Right lobe of liver (tissue), 6 donors: ENCODE measurements around the gene EXPH5. TPM values are rescaled to one million over a fixed set of nuclear protein-coding genes. Genes with fewer than 3 reads are reported as not detected.
A peak's percentile ranks its signal among the peaks of the same experiment; 100 is the strongest.

Experiments used
- ATAC-seq, 4 donors: fragments of 200-7000 bp; cut with Tn5 transposase; one replicate each; pipeline ENCODE4 v1.9.1; 2020; ENCODE audit warnings: mild to moderate bottlenecking in 4 of 4, moderate library complexity in 4 of 4
- DNase-seq, 3 donors: peaks; one replicate each; pipeline ENCODE4 v3.0.0-alpha.2; 2020
- H3K27ac ChIP-seq, 3 donors: fragments of 200-600 bp; one replicate each; pipeline ENCODE4 v1.8.0; 2022
- H3K27me3 ChIP-seq, 2 donors: fragments of 200-600 bp; one replicate each; pipeline ENCODE4 v1.8.0; 2022
- H3K36me3 ChIP-seq, 4 donors: fragments of 200-600 bp; sonication (generic) in 1 of 4; one replicate each; pipeline versions ENCODE4 v1.5.1 to v1.8.0; 2017 to 2022; ENCODE audit warnings: control low read depth in 1 of 4
- H3K4me1 ChIP-seq, 4 donors: fragments of 200-600 bp; sonication (generic) in 1 of 4; one replicate each; pipeline versions ENCODE4 v1.5.1 to v1.8.0; 2017 to 2022; ENCODE audit warnings: control low read depth in 1 of 4
- H3K4me3 ChIP-seq, 3 donors: fragments of 200-600 bp; one replicate each; pipeline ENCODE4 v1.8.0; 2022
- H3K9me3 ChIP-seq, 4 donors: fragments of 200-600 bp; sonication (generic) in 1 of 4; one replicate each; pipeline versions ENCODE4 v1.5.1 to v1.8.0; 2017 to 2022; ENCODE audit warnings: control low read depth in 1 of 4
- CTCF ChIP-seq, 4 donors: fragments of 200-600 bp in 3 of 4; fragments of 450-650 bp in 1 of 4; IDR thresholded peaks; one replicate each; pipeline versions ENCODE4 v1.5.1 to v1.8.0; 2016 to 2022; ENCODE audit warnings: antibody characterized with exemption in 4 of 4, mild to moderate bottlenecking in 2 of 4
- POLR2A ChIP-seq: fragments of 450-650 bp; IDR thresholded peaks from one replicate; pipeline ENCODE4 v1.6.1; 2017; ENCODE audit warnings: antibody characterized with exemption, mild to moderate bottlenecking
- WGBS: methylation state at CpG from one replicate; pipeline ENCODE4 v1.1.6; 2018; ENCODE audit warnings: low coverage, low lambda C conversion rate; ENCODE audit not compliant: insufficient coverage; ENCODE audit errors: missing lambda C conversion rate; 5-methylcytosine and 5-hydroxymethylcytosine counted together
- intact Hi-C, 2 donors: fragments of 100-400 bp; cut with DNase I; formaldehyde crosslinking; loops; one replicate each; pipeline versions ENCODE4 v1.11.2 to v1.14.1; 2022
- total RNA-seq, 6 experiments: library from RNA; depleted of rRNA in 2 of 6; stranded (reverse); fragments of >200 nt in 2 of 6; fragmentation: NEBNext Ultra II Directional in 3 of 6; extraction: Animal tissue kit (Norgen Biotek cat#: 25700) in 3 of 6; gene quantifications; one replicate each; pipeline versions ENCODE4 v1.1.0 to v1.2.4, GENCODE V29; 2016 to 2023
- donor health status: DM: no; HTN: yes; CAD: no.
- donor health status: DM: no; HTN: no; CAD: no.
- donor health status: DM: no; HTN: no; CAD: no.
- donor health status: DM: no; HTN: yes; CAD: no.
- donor health status: DM: no; HTN: yes; CAD: no.

The EXPH5 gene
- total RNA-seq, 6 experiments from 2014 or later, result 8.3 to 12.4 (median 10.2) TPM

- ATAC-seq, result no peak
- intact Hi-C loops, result no loop called here
- H3K27me3 ChIP-seq, result no peaks in the 10 kb centered on the region
- H3K4me1 ChIP-seq, result no peaks in the 10 kb centered on the region
- no peaks in the 10 kb centered on the region for H3K36me3 ChIP-seq
- TF ChIP-seq CTCF (IDR thresholded peaks at IDR 0.05), result no peak
- no peak for TF ChIP-seq POLR2A
- H3K9me3 ChIP-seq, result no peaks in the 10 kb centered on the region
- 73% methylated on average over 5 of the region's 5 CpGs for WGBS
- no peak overlapping the region for H3K27ac ChIP-seq
- no peak overlapping the region for H3K4me3 ChIP-seq
- no peak for DNase-seq
Observed at GRCh38 chr11:108543316-108543964, 50.1 kb downstream of the EXPH5 start.

GRCh38 chr11:108541531-108541930 is 52.0 kb downstream of the EXPH5 start:
- H3K27me3 ChIP-seq, result no peaks in the 10 kb centered on the region
- TF ChIP-seq CTCF (IDR thresholded peaks at IDR 0.05), result no peak
- TF ChIP-seq POLR2A, result no peak
- no peaks in the 10 kb centered on the region for H3K9me3 ChIP-seq
- intact Hi-C loops, result no loop called here
- DNase-seq (no peak), ATAC-seq (no peak)
- no peaks in the 10 kb centered on the region for H3K4me1 ChIP-seq
- H3K4me3 ChIP-seq, result no peak overlapping the region
- no peaks in the 10 kb centered on the region for H3K36me3 ChIP-seq
- H3K27ac ChIP-seq, result no peak overlapping the region

GRCh38 chr11:108538502-108538901 is 55.1 kb downstream of the EXPH5 start:
- Histone ChIP-seq H3K4me1 (no peaks in the 10 kb centered on the region), H3K9me3 (no peaks in the 10 kb centered on the region), H3K36me3 (no peaks in the 10 kb centered on the region), H3K27ac (no peak overlapping the region), H3K27me3 (no peaks in the 10 kb centered on the region), H3K4me3 (no peak overlapping the region)
- intact Hi-C loops, result no loop called here
- DNase-seq (no peak), ATAC-seq (peak in 2 of 4 donors; percentile 61 to 68)
- 52% methylated on average over 4 of the region's 4 CpGs for WGBS
- TF ChIP-seq POLR2A (no peak), CTCF (IDR thresholded peaks at IDR 0.05) (no peak)

- Histone ChIP-seq H3K9me3 (no peaks in the 10 kb centered on the region), H3K4me1 (no peaks in the 10 kb centered on the region), H3K36me3 (no peaks in the 10 kb centered on the region), H3K27me3 (no peaks in the 10 kb centered on the region), H3K4me3 (no peak overlapping the region), H3K27ac (no peak overlapping the region)
- 58% methylated on average over 8 of the region's 8 CpGs for WGBS
- no peak for DNase-seq
- TF ChIP-seq CTCF (IDR thresholded peaks at IDR 0.05), result no peak
- TF ChIP-seq POLR2A, result no peak
- intact Hi-C loops, result no loop called here
- ATAC-seq, result peak in 3 of 4 donors; percentile 17 to 55 (median 52)
Observed at GRCh38 chr11:108538022-108538424, 55.5 kb downstream of the EXPH5 start.

- Histone ChIP-seq H3K27ac (no peak overlapping the region), H3K4me3 (no peak overlapping the region), H3K36me3 (no peaks in the 10 kb centered on the region), H3K27me3 (no peaks in the 10 kb centered on the region), H3K9me3 (no peaks in the 10 kb centered on the region), H3K4me1 (no peaks in the 10 kb centered on the region)
- 73% methylated on average over 5 of the region's 5 CpGs for WGBS
- no peak for DNase-seq
- TF ChIP-seq POLR2A (no peak), CTCF (IDR thresholded peaks at IDR 0.05) (no peak)
- ATAC-seq, result no peak
- intact Hi-C loops, result no loop called here
Observed at GRCh38 chr11:108536783-108537182, 56.8 kb downstream of the EXPH5 start.
